Peyer's patch (tissue), 4 donors: ENCODE measurements around the gene PGM1.

Experiments used
- POLR2A ChIP-seq, 2 donors: fragments of 450-650 bp; IDR thresholded peaks; one replicate each; pipeline ENCODE4 v1.5.1; 2017; ENCODE audit warnings: antibody characterized with exemption in 2 of 2, mild to moderate bottlenecking in 2 of 2, moderate library complexity in 2 of 2
- TF ChIP-seq, protein P1 (sequence below), 6 experiments: fragments of 450-650 bp in 4 of 6; fragments of 200-600 bp in 2 of 6; sonication (generic) in 1 of 6; IDR thresholded peaks; one replicate each; pipeline ENCODE4 v1.5.1; 2017 to 2019; ENCODE audit warnings: antibody characterized with exemption in 6 of 6, mild to moderate bottlenecking in 3 of 6, moderate library complexity in 1 of 6

DNA sequence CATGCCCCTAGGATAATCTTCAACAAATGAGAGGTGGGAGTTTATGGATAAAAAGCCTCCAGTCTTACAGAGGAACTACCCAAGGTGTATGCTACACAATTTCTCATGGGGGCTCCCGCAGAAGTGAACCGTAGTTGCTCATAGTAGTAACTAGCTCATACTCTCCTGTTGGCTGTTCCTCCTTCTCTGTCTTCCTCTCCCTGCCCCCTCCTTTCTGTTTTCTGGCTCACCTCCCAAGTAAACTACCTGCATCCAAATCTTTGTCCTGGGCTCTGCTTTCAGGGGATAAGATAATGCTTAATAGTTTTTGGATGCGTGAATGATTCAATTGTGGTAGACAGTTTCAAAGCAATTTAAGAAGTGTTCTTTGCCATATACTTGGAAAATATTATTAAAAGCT is 90.5 kb downstream of the PGM1 start:
- TF ChIP-seq, protein P1, sequence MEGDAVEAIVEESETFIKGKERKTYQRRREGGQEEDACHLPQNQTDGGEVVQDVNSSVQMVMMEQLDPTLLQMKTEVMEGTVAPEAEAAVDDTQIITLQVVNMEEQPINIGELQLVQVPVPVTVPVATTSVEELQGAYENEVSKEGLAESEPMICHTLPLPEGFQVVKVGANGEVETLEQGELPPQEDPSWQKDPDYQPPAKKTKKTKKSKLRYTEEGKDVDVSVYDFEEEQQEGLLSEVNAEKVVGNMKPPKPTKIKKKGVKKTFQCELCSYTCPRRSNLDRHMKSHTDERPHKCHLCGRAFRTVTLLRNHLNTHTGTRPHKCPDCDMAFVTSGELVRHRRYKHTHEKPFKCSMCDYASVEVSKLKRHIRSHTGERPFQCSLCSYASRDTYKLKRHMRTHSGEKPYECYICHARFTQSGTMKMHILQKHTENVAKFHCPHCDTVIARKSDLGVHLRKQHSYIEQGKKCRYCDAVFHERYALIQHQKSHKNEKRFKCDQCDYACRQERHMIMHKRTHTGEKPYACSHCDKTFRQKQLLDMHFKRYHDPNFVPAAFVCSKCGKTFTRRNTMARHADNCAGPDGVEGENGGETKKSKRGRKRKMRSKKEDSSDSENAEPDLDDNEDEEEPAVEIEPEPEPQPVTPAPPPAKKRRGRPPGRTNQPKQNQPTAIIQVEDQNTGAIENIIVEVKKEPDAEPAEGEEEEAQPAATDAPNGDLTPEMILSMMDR (IDR thresholded peaks at IDR 0.05): no peak
- TF ChIP-seq POLR2A (IDR thresholded peaks at IDR 0.05): no peak
